NT2/D1 (cell line): ENCODE data around the gene CFTR.

Experiments used
- DNase-seq: peaks from one replicate; pipeline ENCODE4 v3.0.0-alpha.2; 2011; ENCODE audit warnings: low read depth, low spot score
- H3K27me3 ChIP-seq: 2 replicates; pipeline ENCODE4 v1.6.0; 2011; ENCODE audit warnings: mild to moderate bottlenecking; ENCODE audit not compliant: insufficient read length, insufficient read depth
- H3K36me3 ChIP-seq: 2 replicates; pipeline ENCODE4 v1.6.1; 2011; ENCODE audit warnings: mild to moderate bottlenecking, low read length, mixed read lengths; ENCODE audit not compliant: insufficient read depth, insufficient read length
- H3K4me1 ChIP-seq: 2 replicates; pipeline ENCODE4 v1.5.1; 2011; ENCODE audit not compliant: insufficient read depth, insufficient read length
- H3K4me3 ChIP-seq: 2 replicates; pipeline ENCODE4 v1.5.1; 2011; ENCODE audit warnings: low read depth; ENCODE audit not compliant: insufficient read length
- H3K9ac ChIP-seq: 2 replicates; pipeline ENCODE4 v1.6.0; 2011; ENCODE audit warnings: low read depth; ENCODE audit not compliant: insufficient read length
- H3K9me3 ChIP-seq: 2 replicates; pipeline ENCODE4 v1.5.1; 2011; ENCODE audit warnings: mild to moderate bottlenecking, low read length; ENCODE audit not compliant: insufficient read depth
- ZNF274 ChIP-seq: IDR thresholded peaks from 2 replicates; pipeline ENCODE4 v1.6.1; 2011; ENCODE audit warnings: mild to moderate bottlenecking, low read depth, low read length

CFTR gene

GRCh38 chr7:117717357-117717756, 237.5 kb downstream of the CFTR start:
- no peaks in the 10 kb centered on the region for H3K4me1 ChIP-seq
- H3K36me3 ChIP-seq: no peaks in the 10 kb centered on the region
- TF ChIP-seq ZNF274: no peak
- H3K9me3 ChIP-seq: no peaks in the 10 kb centered on the region
- no peak overlapping the region for H3K9ac ChIP-seq
- no peak for DNase-seq
- H3K4me3 ChIP-seq: no peak overlapping the region
- no peaks in the 10 kb centered on the region for H3K27me3 ChIP-seq
